Erythroblast (primary cell): ENCODE measurements around the gene ATCAY.

ENCODE experiments used
- GATA1 ChIP-seq: IDR thresholded peaks from 2 replicates; pipeline ENCODE4 v1.6.1; 2011; ENCODE audit warnings: low read depth, mild to moderate bottlenecking, control low read depth, low read length, moderate library complexity
- POLR2A ChIP-seq: IDR thresholded peaks from 2 replicates; pipeline ENCODE4 v1.6.1; 2011; ENCODE audit warnings: mild to moderate bottlenecking, low read length

DNA sequence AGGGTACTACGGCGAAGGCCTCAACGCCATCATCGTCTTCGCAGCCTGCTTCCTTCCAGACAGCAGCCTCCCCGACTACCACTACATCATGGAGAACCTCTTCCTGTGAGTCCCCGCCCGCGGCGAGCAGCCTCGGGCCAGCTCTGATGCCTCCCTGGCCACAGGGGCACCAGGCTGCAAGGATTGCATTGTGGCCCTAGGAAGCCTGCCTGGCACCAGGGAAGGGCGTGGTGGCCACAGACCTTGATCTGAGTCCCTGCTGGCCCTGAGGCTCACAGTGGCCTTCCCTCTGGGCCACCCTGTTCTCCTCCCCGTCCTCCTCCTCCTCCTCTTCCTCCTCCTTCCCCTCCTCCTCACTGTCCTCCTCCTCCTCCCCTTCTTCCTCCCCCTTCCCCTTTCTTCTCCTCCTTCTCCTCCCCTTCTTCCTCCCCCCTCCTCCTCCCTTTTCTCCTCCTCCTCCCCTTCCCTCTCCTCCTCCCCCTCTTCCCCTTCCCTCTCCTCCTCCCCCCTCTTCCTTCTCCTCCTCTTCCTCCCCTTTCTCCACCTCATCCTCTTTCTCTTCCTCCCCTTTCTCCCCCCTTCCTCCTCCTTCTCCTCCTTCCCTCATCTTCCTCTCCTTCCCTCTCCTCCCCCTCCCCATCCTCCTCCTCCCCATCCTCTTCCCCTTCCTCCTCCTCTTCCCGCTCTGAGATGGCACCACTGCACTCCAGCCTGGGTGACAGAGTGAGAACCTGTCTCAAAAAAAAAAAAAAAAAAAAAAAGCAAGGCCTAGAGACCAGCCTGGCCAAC lies 28.0 kb downstream of the ATCAY start:
- TF ChIP-seq POLR2A (no peak), GATA1 (no peak)
